ENCODE results near the gene ADAP1. TPM values are rescaled to one million over a fixed set of nuclear protein-coding genes. Genes with fewer than 3 reads are reported as not detected.
"Not testable (repeated sequence)": the region's sequence is repeated elsewhere in the genome, so short reads cannot be mapped to it uniquely, and the experiment has no call there.

ADAP1 gene
- polyA plus RNA-seq, 3 donors, result 9.9 to 20.8 (median 15.4) TPM

DNA sequence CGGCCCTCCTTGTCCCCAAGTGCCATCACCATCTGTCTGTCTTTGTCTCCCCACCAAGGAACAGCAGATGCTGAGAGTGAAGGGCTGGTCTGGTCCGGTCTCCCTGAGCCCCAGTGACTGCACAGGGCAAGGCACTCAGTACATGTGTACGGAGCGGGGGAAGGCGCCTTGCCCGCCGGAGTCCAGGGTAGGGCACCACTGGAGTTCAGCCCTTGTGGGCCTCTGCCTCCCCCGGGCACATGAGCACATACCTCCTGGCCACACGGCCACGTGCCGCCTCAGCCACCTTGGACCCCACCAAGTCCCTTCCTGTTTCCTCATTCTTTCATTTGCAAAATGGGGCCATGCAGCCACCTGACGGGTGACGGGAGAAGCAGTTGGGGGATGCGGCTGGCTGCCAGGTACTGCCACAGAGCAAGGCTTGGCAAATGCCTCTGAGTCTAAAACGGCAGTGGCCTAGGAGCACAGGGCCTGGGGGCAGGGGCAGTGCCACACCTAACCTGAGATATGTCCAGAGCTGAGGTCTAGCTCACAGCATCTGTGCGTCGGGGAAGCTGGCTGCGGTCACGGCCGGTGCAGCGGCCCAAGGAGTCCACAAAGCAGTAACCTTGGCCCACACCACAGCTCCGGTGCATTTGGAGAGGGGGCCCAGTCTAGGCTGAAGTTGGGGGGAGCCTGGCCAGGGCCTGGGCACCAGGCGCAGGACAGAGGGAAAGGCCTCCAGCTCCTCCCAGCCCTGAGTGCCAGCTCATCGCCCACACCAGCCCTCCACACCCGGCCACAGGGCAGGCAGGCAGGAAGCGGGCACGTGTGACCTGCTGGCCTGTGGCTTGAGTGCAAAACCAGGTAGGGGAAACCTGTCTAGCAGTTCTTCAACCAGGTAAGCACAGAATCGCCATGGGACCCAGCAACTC, 5.2 kb downstream of the ADAP1 start:
- no peak for DNase-seq (ENCODE audit: extremely low read depth in 1 of 11, low read depth in 9 of 11, low spot score in 4 of 11)

- DNase-seq (ENCODE audit: extremely low read depth in 1 of 11, low read depth in 9 of 11, low spot score in 4 of 11), result no peak
Measured at GRCh38 chr7:947391-948210, 6.9 kb downstream of the ADAP1 start.

- no peak for DNase-seq (ENCODE audit: extremely low read depth in 1 of 11, low read depth in 9 of 11, low spot score in 4 of 11)
Measured at GRCh38 chr7:946256-946996, 8.1 kb downstream of the ADAP1 start.

DNA sequence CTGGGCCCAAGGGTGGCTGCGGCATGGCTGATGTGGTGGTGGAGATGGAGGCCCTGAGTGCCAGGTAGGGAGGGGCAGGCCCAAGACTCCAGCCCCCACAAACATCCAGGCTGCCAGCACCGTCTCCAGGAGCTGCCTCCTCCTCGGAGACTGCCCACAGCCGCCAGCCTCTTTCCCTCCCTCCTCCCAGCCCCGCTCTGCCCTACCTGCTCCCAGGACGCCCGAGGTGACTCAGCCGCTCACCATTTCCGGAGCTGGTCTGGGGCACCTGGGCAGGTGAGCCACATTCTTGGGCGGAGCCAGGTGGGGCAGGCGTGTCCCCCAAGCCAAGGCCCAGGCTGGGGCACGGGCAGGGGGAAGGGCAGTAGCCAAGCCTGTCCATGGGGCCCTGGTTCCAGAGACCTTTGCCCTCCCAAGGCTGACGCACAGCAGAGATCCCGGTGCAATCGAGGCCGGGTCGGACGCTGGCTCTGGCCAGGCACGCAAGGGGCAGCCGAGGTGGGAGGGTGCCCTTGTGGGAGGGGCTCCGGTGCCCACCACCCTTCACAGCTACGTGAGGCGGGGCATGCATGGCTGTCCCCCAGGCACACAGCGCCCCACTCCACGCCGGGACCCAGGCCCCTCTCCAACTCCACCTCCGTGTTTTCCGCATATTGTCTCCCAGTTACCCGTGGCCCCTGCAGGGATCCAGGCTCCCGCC, 8.8 kb downstream of the ADAP1 start:
- peak in 8 of 11 donors; percentile 33 to 72 (median 55) for DNase-seq (ENCODE audit: extremely low read depth in 1 of 11, low read depth in 9 of 11, low spot score in 4 of 11)

GRCh38 chr7:945147-945555, 9.3 kb downstream of the ADAP1 start:
- peak in 3 of 11 donors; percentile 50 to 71 (median 58) for DNase-seq (ENCODE audit: extremely low read depth in 1 of 11, low read depth in 9 of 11, low spot score in 4 of 11)

GRCh38 chr7:944744-945143, 9.7 kb downstream of the ADAP1 start:
- no peak for DNase-seq (ENCODE audit: extremely low read depth in 1 of 11, low read depth in 9 of 11, low spot score in 4 of 11)

GRCh38 chr7:943793-944192, 10.7 kb downstream of the ADAP1 start:
- not testable (repeated sequence) for DNase-seq (ENCODE audit: extremely low read depth in 1 of 11, low read depth in 9 of 11, low spot score in 4 of 11)

GRCh38 chr7:940599-941408, 13.7 kb downstream of the ADAP1 start:
- DNase-seq (ENCODE audit: extremely low read depth in 1 of 11, low read depth in 9 of 11, low spot score in 4 of 11), result no peak

GRCh38 chr7:939843-940242, 14.6 kb downstream of the ADAP1 start:
- no peak for DNase-seq (ENCODE audit: extremely low read depth in 1 of 11, low read depth in 9 of 11, low spot score in 4 of 11)

- DNase-seq (ENCODE audit: extremely low read depth in 1 of 11, low read depth in 9 of 11, low spot score in 4 of 11), result no peak
Measured at GRCh38 chr7:938546-939185, 15.8 kb downstream of the ADAP1 start.

DNA sequence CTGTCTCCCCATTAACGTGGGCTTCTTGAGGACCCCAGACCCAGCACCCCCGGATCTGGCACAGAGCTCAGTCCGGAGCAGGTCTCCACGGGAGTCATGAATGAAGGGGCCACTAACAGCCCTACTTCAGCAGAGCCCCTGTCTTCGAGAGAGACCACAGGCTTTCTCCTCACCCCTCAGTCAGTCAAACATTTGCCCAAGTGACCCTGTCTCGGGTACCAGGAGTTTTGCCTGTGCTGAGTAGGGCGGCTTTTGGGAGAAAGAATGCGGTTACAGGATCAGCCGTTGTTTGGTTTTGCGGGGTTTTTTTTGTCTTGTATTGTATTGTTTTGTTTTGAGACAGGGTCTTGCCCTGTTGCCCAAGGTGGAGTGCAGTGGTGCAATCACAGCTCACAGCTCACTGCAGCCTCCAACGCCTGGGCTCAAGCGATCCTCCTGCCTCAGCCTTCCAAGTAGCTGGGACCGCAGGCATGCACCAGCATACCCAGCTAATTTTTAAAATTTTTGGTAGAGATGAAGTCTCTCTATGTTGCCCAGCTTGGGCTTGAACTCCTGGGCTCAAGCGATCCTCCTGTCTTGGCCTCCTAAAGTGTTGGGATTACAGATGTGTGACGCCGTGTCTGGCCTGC, 16.5 kb downstream of the ADAP1 start:
- no peak for DNase-seq (ENCODE audit: extremely low read depth in 1 of 11, low read depth in 9 of 11, low spot score in 4 of 11)

DNA sequence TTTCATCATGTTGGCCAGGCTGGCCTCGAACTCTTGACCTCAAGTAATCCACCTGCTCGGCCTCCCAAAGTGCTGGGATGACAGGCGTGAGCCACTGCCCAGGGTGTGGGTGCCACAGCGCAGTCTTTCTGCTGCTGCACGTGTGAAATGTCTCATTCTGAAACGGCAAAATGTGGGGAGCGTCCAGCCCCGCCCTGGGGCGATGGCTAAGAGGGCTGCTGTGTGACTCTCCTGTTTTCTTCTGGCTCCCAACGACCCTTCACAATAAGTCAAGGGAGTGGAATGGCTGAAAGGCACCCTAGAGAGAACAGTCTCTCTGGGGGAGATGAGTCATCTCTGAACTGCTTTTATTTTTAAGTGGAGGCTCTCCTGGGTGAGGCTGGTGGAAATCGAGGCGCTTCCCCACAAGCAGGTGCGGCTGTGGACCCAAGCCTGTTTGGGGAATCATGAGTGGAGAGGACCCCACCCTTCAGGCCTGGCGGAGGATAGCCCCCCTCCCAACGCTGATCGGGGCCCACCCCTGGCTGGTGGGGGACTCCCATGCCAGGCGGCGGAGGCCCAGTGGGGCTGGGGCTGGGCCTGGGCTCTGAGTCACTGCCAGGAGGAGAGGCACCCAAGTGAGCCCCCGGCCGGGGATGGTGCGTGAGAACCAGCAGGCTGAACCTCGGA, 18.0 kb downstream of the ADAP1 start:
- no peak for DNase-seq (ENCODE audit: extremely low read depth in 1 of 11, low read depth in 9 of 11, low spot score in 4 of 11)

DNA sequence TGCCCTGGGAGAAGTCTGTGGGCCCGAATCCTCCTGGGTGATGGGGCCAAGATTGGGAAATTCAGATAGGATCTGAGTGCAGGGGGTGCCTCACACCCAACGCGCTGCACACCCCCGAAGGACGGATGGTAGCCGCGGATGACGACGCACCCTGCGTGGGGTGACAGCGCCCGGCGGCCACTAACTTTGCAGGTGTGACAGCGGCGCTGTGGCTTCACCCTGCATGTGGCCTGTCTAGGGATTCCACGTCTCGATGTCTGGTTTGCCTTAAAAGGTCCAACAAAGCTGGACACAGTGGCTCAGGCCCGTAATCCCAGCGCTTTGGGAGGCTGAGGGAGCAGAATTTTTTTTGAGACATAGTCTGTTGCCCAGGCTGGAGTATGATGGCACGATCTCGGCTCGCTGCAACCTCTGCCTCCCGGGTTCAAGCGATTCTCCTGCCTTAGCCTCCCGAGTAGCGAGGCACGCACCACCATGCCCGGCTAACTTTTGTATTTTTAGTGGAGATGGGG, 18.6 kb downstream of the ADAP1 start:
- DNase-seq (ENCODE audit: extremely low read depth in 1 of 11, low read depth in 9 of 11, low spot score in 4 of 11), result no peak

DNA sequence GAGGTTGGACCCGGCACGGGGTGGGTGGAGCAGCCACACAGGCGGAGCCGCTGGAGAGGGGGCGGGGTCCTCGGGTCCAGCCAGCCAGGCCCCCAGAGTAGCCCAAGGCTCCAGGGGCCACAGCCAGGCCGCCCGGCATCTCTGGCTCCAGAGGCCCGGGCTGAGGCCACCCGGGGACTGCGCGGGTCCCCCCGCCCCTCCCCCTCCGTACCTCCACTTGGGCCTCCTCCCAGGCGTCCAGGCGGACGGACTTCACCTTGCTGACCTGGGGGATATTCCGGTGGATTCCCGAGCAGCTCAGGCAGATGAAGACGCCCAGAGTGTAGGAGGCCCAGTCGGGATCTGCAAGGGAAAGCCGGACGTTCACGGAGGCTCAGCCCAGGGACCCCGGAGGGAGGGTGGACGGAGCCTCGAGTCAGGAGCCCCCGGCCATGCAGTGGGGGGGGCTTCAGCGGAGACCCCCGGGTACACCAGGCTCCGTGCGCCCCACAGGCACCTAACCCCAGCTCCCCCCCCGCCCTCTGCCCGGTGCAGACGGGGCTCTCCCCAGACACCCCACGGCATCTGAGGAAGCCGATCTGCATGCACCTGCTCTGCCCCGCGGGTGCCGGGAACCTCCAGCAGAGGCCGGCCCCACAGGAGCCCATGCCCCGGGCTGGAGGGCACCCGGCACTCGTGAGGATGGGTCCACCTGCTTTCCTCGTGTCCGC, 19.2 kb downstream of the ADAP1 start:
- DNase-seq (ENCODE audit: extremely low read depth in 1 of 11, low read depth in 9 of 11, low spot score in 4 of 11), result no peak

DNA sequence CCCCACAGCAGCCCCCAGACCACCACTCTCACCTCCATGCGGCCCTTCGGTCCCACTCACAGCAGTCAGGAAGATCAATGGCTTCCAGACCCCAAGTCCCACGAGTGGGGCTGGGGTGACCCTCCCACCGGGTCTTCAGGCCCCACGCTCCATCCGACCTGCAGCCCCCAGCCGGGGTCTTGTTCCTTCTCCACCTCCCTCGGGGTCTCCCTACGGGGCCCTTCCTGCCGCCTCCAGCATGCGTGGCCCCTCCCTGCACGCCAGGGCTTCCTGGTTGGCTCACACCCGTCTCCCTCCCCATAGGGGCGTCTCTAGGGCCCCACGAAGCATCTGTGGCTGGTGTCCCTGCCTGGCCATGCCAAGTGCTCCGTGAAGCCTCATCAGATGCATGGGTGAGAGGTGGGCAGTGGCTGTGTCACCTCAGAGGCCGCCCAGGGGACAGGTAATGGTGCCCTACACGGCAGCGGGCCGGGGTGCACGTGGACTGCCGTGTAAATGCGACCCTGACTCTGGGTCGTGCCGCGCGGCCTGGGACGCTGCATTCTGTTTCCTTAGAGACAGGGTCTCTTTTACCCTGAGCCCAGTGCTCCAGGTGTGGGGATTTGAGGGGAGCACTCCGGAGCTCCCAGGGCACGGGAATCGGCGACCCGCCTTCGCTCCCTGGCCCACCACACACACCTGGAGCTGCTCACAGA, 19.9 kb downstream of the ADAP1 start:
- DNase-seq (ENCODE audit: extremely low read depth in 1 of 11, low read depth in 9 of 11, low spot score in 4 of 11), result no peak
